ENCODE results near the gene CYSLTR2.

The CYSLTR2 gene, protein sequence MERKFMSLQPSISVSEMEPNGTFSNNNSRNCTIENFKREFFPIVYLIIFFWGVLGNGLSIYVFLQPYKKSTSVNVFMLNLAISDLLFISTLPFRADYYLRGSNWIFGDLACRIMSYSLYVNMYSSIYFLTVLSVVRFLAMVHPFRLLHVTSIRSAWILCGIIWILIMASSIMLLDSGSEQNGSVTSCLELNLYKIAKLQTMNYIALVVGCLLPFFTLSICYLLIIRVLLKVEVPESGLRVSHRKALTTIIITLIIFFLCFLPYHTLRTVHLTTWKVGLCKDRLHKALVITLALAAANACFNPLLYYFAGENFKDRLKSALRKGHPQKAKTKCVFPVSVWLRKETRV

GRCh38 chr13:48653472-48653939 lies at the start of gene CYSLTR2:
Gene CYSLTR2, plus strand, starts transcription at chr13:48653929. Its CDS starts 52,889 bp downstream, at chr13:48706818.
- peak; percentile 42 for DNase-seq

DNA sequence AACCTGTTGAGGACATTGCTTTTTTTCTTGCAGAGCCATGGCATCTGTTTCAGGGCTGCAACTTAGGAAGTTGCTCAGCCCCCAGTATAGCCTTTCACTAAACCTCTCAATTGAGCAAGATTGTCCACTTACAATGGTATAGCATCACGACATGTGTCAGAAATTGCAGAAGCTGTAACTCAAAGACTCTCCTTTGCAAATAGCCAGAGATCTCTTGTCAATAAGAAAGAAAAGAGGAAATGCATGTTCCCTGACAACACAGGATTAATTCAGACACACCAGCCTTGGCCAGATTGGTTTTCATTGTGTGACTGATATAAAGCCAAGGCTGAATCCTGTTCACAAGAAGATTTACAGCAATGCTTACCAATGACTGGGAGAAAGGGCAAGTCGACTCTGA lies 38.7 kb upstream of the CYSLTR2 start:
- DNase-seq = no peak

- DNase-seq = no peak
These were observed 34.8 kb upstream of the CYSLTR2 start for GRCh38 chr13:48618937-48619336.

GRCh38 chr13:48621056-48621455 lies 32.7 kb upstream of the CYSLTR2 start:
- DNase-seq = no peak

- no peak for DNase-seq
These were observed 29.7 kb upstream of the CYSLTR2 start for GRCh38 chr13:48624016-48624415.

- DNase-seq = no peak
These were observed 28.9 kb upstream of the CYSLTR2 start for GRCh38 chr13:48624858-48625257.

DNA sequence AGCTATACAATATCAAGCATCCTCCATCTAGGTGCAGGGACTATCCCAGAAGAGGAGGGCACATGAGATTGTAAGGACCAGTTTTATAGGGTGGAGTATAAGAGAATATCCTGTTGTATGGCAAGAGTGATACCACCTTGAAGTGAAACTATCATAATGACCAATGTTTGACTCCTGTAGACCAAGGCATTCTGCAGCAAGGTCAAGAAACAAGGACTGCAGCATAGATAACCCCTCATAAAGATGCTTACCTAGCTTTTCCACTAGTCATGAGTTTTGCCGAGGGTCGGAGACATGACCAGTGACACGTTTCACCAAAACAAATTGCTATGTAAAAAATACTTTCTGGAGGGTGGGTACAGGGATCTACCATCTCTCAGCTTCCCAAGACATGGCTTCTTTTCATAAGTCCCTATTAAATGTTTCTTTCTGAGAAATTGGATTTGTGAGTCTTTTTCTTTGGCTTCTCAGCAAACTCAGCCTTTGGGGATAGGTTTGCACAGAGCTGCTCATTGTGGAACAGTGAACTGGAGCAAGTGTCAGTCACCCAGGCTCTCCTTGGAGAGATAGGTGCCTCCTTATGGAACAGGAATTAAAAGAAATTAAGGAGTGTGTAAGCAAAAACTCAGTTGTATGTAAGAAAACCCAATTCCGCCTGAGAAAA lies 28.2 kb upstream of the CYSLTR2 start:
- DNase-seq = no peak

GRCh38 chr13:48626077-48626449 lies 27.7 kb upstream of the CYSLTR2 start:
- DNase-seq = no peak

GRCh38 chr13:48626726-48627451 lies 26.8 kb upstream of the CYSLTR2 start:
- DNase-seq = no peak

DNA sequence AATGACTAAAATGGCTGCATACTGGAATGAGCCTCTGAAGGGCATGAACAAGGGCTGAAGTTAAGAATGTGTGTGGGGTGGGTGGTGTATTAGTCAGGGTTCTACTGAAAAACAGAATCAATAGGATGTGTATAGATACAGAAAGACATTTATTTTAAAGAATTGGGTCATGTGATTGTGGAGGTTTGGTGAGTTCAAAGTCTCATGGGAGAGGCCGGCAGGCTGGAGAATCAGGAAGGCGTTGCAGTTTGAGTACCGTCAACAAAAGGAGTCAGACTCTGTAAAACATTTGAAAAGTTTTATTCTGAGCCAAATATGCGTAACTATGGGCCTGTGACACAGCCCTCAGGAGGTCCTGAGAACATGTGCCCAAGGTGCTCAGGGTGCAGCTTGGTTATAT lies 24.5 kb upstream of the CYSLTR2 start:
- no peak for DNase-seq

DNA sequence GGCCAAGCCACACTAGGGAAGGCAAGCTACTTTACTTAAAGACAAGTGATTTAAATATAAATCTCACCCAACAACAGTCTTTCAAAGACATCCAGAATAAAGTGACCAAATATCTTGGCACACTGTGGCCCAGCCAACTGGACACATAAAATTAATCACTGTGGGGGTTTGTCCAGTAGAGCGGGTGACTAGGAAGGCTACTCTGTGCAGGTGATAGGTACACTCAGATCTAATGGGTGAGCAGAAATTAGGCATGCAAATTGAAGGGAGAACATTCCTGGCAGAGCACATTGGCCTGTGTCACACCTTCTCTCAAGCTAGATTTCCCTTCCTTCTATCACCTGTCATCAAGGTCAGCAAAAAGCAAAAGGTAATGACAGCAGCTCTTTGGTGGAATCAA lies 23.4 kb upstream of the CYSLTR2 start:
- no peak for DNase-seq

- no peak for DNase-seq
These were observed 23.0 kb upstream of the CYSLTR2 start for GRCh38 chr13:48630773-48631172.

DNA sequence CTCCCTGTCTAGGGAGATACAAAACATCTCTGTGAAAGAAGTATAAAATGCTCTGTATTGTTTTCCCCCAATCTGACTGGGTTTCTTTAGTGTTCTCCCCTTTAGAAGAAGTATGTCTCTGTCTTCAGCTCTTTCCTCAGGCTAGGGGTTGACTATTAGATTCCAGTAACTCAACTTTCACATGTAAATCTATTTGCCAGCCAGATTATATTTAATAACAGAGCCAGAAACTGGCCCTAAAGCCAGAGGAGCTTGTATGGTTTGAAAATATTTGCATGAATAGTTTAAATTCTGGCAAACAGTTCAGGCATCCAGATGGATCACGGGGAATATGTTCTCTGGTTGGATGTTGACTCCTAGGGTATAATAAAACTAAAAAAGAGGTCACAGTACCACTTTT lies 22.3 kb upstream of the CYSLTR2 start:
- DNase-seq = no peak

DNA sequence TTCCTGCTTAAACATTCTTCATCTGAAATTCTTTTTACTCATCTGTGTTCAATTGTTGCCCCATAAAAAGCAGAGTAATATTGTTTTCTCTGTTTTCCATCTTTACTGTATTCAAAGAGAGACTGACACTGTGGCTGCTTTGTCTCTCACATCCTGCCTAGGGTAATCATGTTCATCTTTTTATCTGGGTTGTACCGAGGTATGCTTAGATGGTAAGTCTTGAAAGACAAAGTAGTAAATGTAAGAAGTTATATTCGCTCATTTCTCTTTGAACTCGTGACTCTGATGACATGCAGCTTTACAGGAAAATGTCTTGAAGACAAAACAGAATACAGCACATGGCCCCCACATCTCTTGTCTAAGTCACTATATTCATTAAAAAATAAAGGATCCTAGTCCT lies 20.0 kb upstream of the CYSLTR2 start:
- DNase-seq = no peak

GRCh38 chr13:48634636-48635035 lies 19.1 kb upstream of the CYSLTR2 start:
- no peak for DNase-seq

GRCh38 chr13:48635478-48635877 lies 18.3 kb upstream of the CYSLTR2 start:
- DNase-seq = no peak

- DNase-seq = no peak
These were observed 17.2 kb upstream of the CYSLTR2 start for GRCh38 chr13:48636550-48636949.

GRCh38 chr13:48637601-48638000 lies 16.1 kb upstream of the CYSLTR2 start:
- no peak for DNase-seq

DNA sequence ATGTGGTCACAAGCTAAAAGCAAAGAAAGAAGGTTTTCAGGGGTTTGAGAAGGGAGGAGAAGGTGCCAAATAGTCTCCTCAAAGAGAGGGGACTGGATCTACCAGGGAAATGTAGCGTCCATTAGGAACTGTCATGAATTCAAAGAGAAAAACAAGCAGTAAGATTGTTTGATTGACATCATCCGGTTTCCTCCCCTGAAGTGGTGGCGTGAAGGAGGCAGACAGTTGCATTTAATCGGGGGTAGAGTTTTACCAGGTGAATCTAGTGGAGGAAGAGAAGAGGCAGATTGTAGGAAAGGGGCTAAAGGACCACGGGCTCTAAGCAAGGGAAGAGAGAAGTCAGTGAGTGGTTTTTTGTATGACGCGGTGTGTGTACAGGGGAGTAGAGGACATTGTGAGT lies 13.0 kb upstream of the CYSLTR2 start:
- no peak for DNase-seq

- no peak for DNase-seq
These were observed 12.3 kb upstream of the CYSLTR2 start for GRCh38 chr13:48641404-48641803.

- no peak for DNase-seq
These were observed 11.7 kb upstream of the CYSLTR2 start for GRCh38 chr13:48642061-48642460.

GRCh38 chr13:48643159-48643558 lies 10.6 kb upstream of the CYSLTR2 start:
- no peak for DNase-seq

DNA sequence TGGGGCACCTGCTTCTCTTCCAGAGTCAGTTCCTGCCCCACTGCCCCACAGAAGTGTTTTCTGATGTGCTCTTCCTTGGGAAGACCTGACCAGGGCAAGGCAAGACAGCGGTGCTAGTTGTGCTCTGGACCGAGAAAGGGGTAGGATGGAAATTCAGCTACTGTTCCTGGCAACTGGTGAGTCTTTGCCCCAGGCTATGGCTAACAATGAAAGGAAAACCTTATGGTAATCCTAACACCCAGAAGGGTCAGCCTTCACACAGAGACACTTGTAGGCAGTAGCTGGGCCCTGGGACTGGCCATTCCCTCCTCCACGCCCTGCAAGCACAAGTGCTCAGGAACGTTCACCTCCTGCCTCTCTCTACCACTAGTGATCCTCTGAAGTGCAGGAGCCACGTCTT lies 9.6 kb upstream of the CYSLTR2 start:
- DNase-seq = no peak

DNA sequence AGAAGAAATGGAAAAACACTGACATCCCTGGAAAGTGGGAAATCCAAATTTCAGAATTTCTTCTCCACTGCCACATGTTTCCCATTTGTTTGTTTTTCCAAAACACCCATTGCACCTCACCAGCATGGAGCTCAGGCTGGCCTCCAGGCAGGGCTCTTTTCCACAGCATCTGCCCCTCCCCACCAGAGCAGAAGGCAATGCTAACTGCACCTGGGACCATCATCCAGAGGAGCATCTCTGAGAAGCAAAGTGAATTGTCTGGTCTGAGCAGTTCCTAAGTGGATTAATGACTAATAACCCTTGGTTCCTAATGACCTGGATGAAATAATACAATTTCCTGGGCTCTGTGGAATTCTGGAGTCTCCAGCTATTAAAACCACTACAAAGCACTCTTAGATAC lies 8.8 kb upstream of the CYSLTR2 start:
- DNase-seq = no peak
